ENCODE data around the gene TMEM213. TPM values are rescaled to one million over a fixed set of nuclear protein-coding genes. Genes with fewer than 3 reads are reported as not detected.

The TMEM213 gene
- total RNA-seq, 2 donors from 2014 or later: 0.50 TPM; not detected in 1

- peaks cover 5% of the 10 kb centered on the region for H3K36me3 Mint-ChIP-seq (ENCODE audit: low read depth)
- peak overlapping the region; percentile 88 for H3K27ac Mint-ChIP-seq
- ATAC-seq (replicated peaks): peak; percentile 86
- no peaks in the 10 kb centered on the region for H3K27me3 Mint-ChIP-seq
- H3K4me1 Mint-ChIP-seq: peaks cover 9% of the 10 kb centered on the region
- peaks cover 4% of the 10 kb centered on the region for H3K9me3 Mint-ChIP-seq
- peak overlapping the region; percentile 75 for H3K4me3 Mint-ChIP-seq
These were observed 84.5 kb downstream of the TMEM213 start for GRCh38 chr7:138882249-138882648.

GRCh38 chr7:138885383-138886147 is 87.8 kb downstream of the TMEM213 start:
- Mint-ChIP-seq H3K9me3 (peaks cover 4% of the 10 kb centered on the region), H3K27ac (no peak overlapping the region), H3K27me3 (no peaks in the 10 kb centered on the region), H3K4me1 (peaks cover 9% of the 10 kb centered on the region), H3K36me3 (ENCODE audit: low read depth) (peaks cover 5% of the 10 kb centered on the region), H3K4me3 (no peak overlapping the region)
- ATAC-seq (replicated peaks): no peak

- H3K4me1 Mint-ChIP-seq: peaks cover 9% of the 10 kb centered on the region
These were observed 88.7 kb downstream of the TMEM213 start for GRCh38 chr7:138886501-138886917.

GRCh38 chr7:138887085-138887710 is 89.4 kb downstream of the TMEM213 start:
- Mint-ChIP-seq H3K27me3 (no peaks in the 10 kb centered on the region), H3K36me3 (ENCODE audit: low read depth) (peaks cover 5% of the 10 kb centered on the region), H3K4me3 (no peak overlapping the region), H3K9me3 (peaks cover 4% of the 10 kb centered on the region), H3K27ac (no peak overlapping the region), H3K4me1 (peaks cover 5% of the 10 kb centered on the region)
- no peak for ATAC-seq (replicated peaks)

More at GRCh38 chr7:138886501-138886917, 88.7 kb downstream of the TMEM213 start:
- H3K9me3 Mint-ChIP-seq: peaks cover 4% of the 10 kb centered on the region
- H3K27ac Mint-ChIP-seq: no peak overlapping the region
- ATAC-seq (replicated peaks): peak; percentile 70
- H3K36me3 Mint-ChIP-seq (ENCODE audit: low read depth): peaks cover 5% of the 10 kb centered on the region
- no peaks in the 10 kb centered on the region for H3K27me3 Mint-ChIP-seq
- H3K4me3 Mint-ChIP-seq: no peak overlapping the region

Other genes starting within 250 kb of the TMEM213 start
- not detected for gene SVOPL, start 96.6 kb upstream of the TMEM213 start, total RNA-seq
- gene ATP6V0A4, start 202 bp downstream of the TMEM213 start, total RNA-seq: 1 to 10 TPM in 1 of 2 donors, under 1 TPM in 1; 0.42 to 5.5 TPM
- gene KIAA1549, start 183.4 kb downstream of the TMEM213 start, total RNA-seq: 1 to 10 TPM; 1.1 to 1.2 TPM
- 10 to 100 TPM; 23.6 to 32.4 TPM for gene ZC3HAV1L, start 238.0 kb downstream of the TMEM213 start, total RNA-seq

Measured in activated T-helper 17 cell treated with anti-CD3 and anti-CD28 coated beads, Interleukin-2, amount 50 U/mL, for 72 hours (primary cell).